GM21390 (cell line): ENCODE measurements around the gene NOL12.
A peak's percentile ranks its signal among the peaks of the same experiment; 100 is the strongest.
"Not testable (repeated sequence)": the region's sequence is repeated elsewhere in the genome, so short reads cannot be mapped to it uniquely, and the experiment has no call there.

Experiments
- ATAC-seq: cut with Tn5 transposase; IDR thresholded peaks from one replicate; pipeline ENCODE4 v1.9.1; 2021; ENCODE audit not compliant: unreplicated experiment

Gene NOL12

GRCh38 chr22:37686002-37686982 is at the start of gene NOL12:
Gene NOL12, plus strand, starts transcription at chr22:37686343. Its CDS starts 50 bp downstream, at chr22:37686393.
- ATAC-seq, result peak; percentile 76

- ATAC-seq, result no peak
Observed at GRCh38 chr22:37636949-37637273, 49.2 kb upstream of the NOL12 start.

GRCh38 chr22:37638391-37639069 is 47.6 kb upstream of the NOL12 start:
- no peak for ATAC-seq

- ATAC-seq, result no peak
Observed at GRCh38 chr22:37639070-37639760, 46.9 kb upstream of the NOL12 start, which contains the start of gene SH3BP1. Gene SH3BP1, plus strand, starts transcription at chr22:37639669. Its CDS starts 119 bp downstream, at chr22:37639788.

GRCh38 chr22:37639771-37640590 is 46.2 kb upstream of the NOL12 start:
- no peak for ATAC-seq

- ATAC-seq, result no peak
Observed at GRCh38 chr22:37640591-37641560, 45.3 kb upstream of the NOL12 start.

- no peak for ATAC-seq
Observed at GRCh38 chr22:37641561-37641949, 44.6 kb upstream of the NOL12 start.

GRCh38 chr22:37643225-37643847 is 42.8 kb upstream of the NOL12 start:
- peak; percentile 47 for ATAC-seq

- no peak for ATAC-seq
Observed at GRCh38 chr22:37647317-37647716, 38.8 kb upstream of the NOL12 start.

GRCh38 chr22:37647928-37648327 is 38.2 kb upstream of the NOL12 start:
- no peak for ATAC-seq

GRCh38 chr22:37650463-37651136 is 35.5 kb upstream of the NOL12 start:
- ATAC-seq, result no peak

GRCh38 chr22:37654563-37655251 is 31.4 kb upstream of the NOL12 start:
- no peak for ATAC-seq

- no peak for ATAC-seq
Observed at GRCh38 chr22:37655252-37655563, 30.9 kb upstream of the NOL12 start.

GRCh38 chr22:37656583-37656982 is 29.6 kb upstream of the NOL12 start:
- not testable (repeated sequence) for ATAC-seq

- no peak for ATAC-seq
Observed at GRCh38 chr22:37657590-37658132, 28.5 kb upstream of the NOL12 start.

GRCh38 chr22:37658133-37659065 is 27.7 kb upstream of the NOL12 start, which contains the start of gene PDXP:
Gene PDXP, plus strand, starts transcription at chr22:37658723. Its CDS starts 60 bp downstream, at chr22:37658783.
- ATAC-seq, result peak; percentile 75
